HepG2 (cell line): Measurements from ENCODE around the gene NBEAL2. TPM values are rescaled to one million over a fixed set of nuclear protein-coding genes. Genes with fewer than 3 reads are reported as not detected.
A peak's percentile ranks its signal among the peaks of the same experiment; 100 is the strongest.

ENCODE experiments used
- ATAC-seq: fragments of 200-7000 bp; cut with Tn5 transposase; 3 replicates; pipeline ENCODE4 v1.9.1; 2020; ENCODE audit warnings: mild to moderate bottlenecking, moderate library complexity
- BruUV-seq: library from RNA; stranded (reverse); fragments of 400-500 nt; replicated peaks from 2 replicates; lab custom pipeline; 2021; lab: Mats Ljungman, UMichigan
- CTCF ChIA-PET: fragments of 300-600 bp; formaldehyde crosslinking; extraction: SDS; loops from one replicate; lab custom pipeline; 2021; ENCODE audit warnings: low total read pairs, inconsistent platforms, low intra/inter-chr PET ratio; lab: Yijun Ruan, JAX
- POLR2A ChIA-PET: fragments of 350-600 bp; sonication (Branson Sonifier 250); formaldehyde crosslinking; loops from one replicate; lab custom pipeline; 2020; ENCODE audit warnings: antibody characterized with exemption, inconsistent platforms; lab: Yijun Ruan, JAX
- DNase-seq: peaks from one replicate; pipeline ENCODE4 v3.0.0-alpha.2; 2015; ENCODE audit warnings: low spot score
- FAIRE-seq: peaks from 3 replicates; lab custom pipeline; 2011; peaks lifted over from hg19 to GRCh38; lab: Jason Lieb, UNC
- H2AFZ ChIP-seq: one replicate; pipeline ENCODE4 v1.6.1; 2011; ENCODE audit warnings: low read length, inconsistent platforms
- H3K27ac ChIP-seq: fragments of 300-600 bp; 3 replicates; pipeline ENCODE4 v1.8.0; 2011; ENCODE audit warnings: mixed run types, mild to moderate bottlenecking, mixed read lengths, low read length, inconsistent platforms; ENCODE audit not compliant: insufficient read depth; ENCODE audit errors: extremely low read length
- H3K27me3 ChIP-seq, 2 experiments: fragments of 200-600 bp in 1 of 2; 2 replicates in 1 of 2; 3 replicates in 1 of 2; pipeline versions ENCODE4 v1.6.0 to v1.8.0; 2011; ENCODE audit warnings: low read length in 2 of 2, mild to moderate bottlenecking in 2 of 2, moderate library complexity in 2 of 2, inconsistent platforms in 1 of 2; ENCODE audit not compliant: insufficient read depth in 2 of 2, control insufficient read depth in 1 of 2
- H3K36me3 ChIP-seq, 2 experiments: fragments of 200-600 bp in 1 of 2; replicated peaks in 1 of 2; 2 replicates in 1 of 2; 3 replicates in 1 of 2; pipeline versions ENCODE4 v1.5.1 to v1.8.0; 2011; ENCODE audit warnings: low read length in 2 of 2, inconsistent platforms in 1 of 2; ENCODE audit not compliant: insufficient read depth in 2 of 2, control insufficient read depth in 1 of 2
- H3K4me1 ChIP-seq: 2 replicates; pipeline ENCODE4 v1.5.1; 2012; ENCODE audit warnings: low read length, inconsistent platforms; ENCODE audit not compliant: insufficient read depth
- H3K4me2 ChIP-seq: 2 replicates; pipeline ENCODE4 v1.6.0; 2011; ENCODE audit warnings: low read depth, low read length, inconsistent platforms
- H3K4me3 ChIP-seq, 3 experiments: fragments of 200-600 bp in 1 of 3; sonication (generic), shearing (Covaris generic) in 1 of 3; replicated peaks in 1 of 3; 2 replicates each; pipeline ENCODE4 v1.5.1; 2011 to 2016; ENCODE audit warnings: low read length in 3 of 3, inconsistent platforms in 2 of 3, low read depth in 2 of 3, mild to moderate bottlenecking in 2 of 3, control low read depth in 1 of 3, mixed read lengths in 1 of 3; ENCODE audit not compliant: insufficient read depth in 1 of 3
- H3K79me2 ChIP-seq: one replicate; pipeline ENCODE4 v1.6.1; 2011; ENCODE audit warnings: low read length, inconsistent platforms; ENCODE audit not compliant: insufficient read depth
- H3K9ac ChIP-seq: 2 replicates; pipeline ENCODE4 v1.6.0; 2011; ENCODE audit warnings: mild to moderate bottlenecking, low read depth, low read length, inconsistent platforms; ENCODE audit not compliant: insufficient read depth
- H3K9me3 ChIP-seq: 2 replicates; pipeline ENCODE4 v1.5.1; 2012; ENCODE audit warnings: mild to moderate bottlenecking, low read length
- H4K20me1 ChIP-seq: 2 replicates; pipeline ENCODE4 v1.6.0; 2011; ENCODE audit warnings: inconsistent platforms, mild to moderate bottlenecking, low read length, moderate library complexity; ENCODE audit not compliant: insufficient read depth
- AKNA ChIP-seq: sonication (generic); formaldehyde crosslinking; IDR thresholded peaks from 2 replicates; pipeline ENCODE4 v1.4.0; 2020; ENCODE audit warnings: missing genetic modification reagents, borderline replicate concordance
- CHD4 ChIP-seq: fragments of 200-600 bp; sonication (generic); IDR thresholded peaks from 2 replicates; pipeline ENCODE4 v1.7.0; 2017; ENCODE audit warnings: mild to moderate bottlenecking, low read length, borderline replicate concordance
- EEA1 ChIP-seq: sonication (generic); formaldehyde crosslinking; IDR thresholded peaks from 2 replicates; pipeline ENCODE4 v1.5.1; 2020; ENCODE audit warnings: mild to moderate bottlenecking, missing genetic modification reagents, borderline replicate concordance
- HIVEP1 ChIP-seq: sonication (generic); formaldehyde crosslinking; IDR thresholded peaks from 2 replicates; pipeline ENCODE4 v1.4.0; 2020; ENCODE audit warnings: mild to moderate bottlenecking, missing genetic modification reagents
- HNF1A ChIP-seq, 2 experiments: sonication (generic) in 1 of 2; formaldehyde crosslinking in 1 of 2; IDR thresholded peaks; 2 replicates each; pipeline versions ENCODE4 v1.4.0 to v1.6.1; 2016 to 2020; ENCODE audit warnings: borderline replicate concordance in 1 of 2, low read depth in 1 of 2, mild to moderate bottlenecking in 1 of 2, missing genetic modification reagents in 1 of 2
- HNF4A ChIP-seq: sonication (generic); formaldehyde crosslinking; IDR thresholded peaks from 2 replicates; pipeline ENCODE4 v1.4.0; 2020; ENCODE audit warnings: missing genetic modification reagents
- ISL2 ChIP-seq: sonication (generic); formaldehyde crosslinking; IDR thresholded peaks from 2 replicates; pipeline ENCODE4 v1.5.0; 2020; ENCODE audit warnings: missing genetic modification reagents
- MEF2D ChIP-seq: sonication (generic); formaldehyde crosslinking; IDR thresholded peaks from 2 replicates; pipeline ENCODE4 v1.5.1; 2020; ENCODE audit warnings: mild to moderate bottlenecking, missing genetic modification reagents
- NPAS2 ChIP-seq: sonication (generic); formaldehyde crosslinking; IDR thresholded peaks from 2 replicates; pipeline ENCODE4 v1.8.0; 2022; ENCODE audit warnings: mild to moderate bottlenecking, missing genetic modification reagents, borderline replicate concordance
- RBM22 ChIP-seq: fragments of 200-400 bp; formaldehyde crosslinking; optimal IDR thresholded peaks from 2 replicates; pipeline ENCODE3; 2017; ENCODE audit warnings: mild to moderate bottlenecking, low read length, moderate library complexity
- SAFB2 ChIP-seq: sonication (generic); formaldehyde crosslinking; IDR thresholded peaks from 2 replicates; pipeline ENCODE4 v1.5.1; 2020; ENCODE audit warnings: missing genetic modification reagents, low read depth, mild to moderate bottlenecking, borderline replicate concordance
- ZNF367 ChIP-seq: sonication (generic); formaldehyde crosslinking; IDR thresholded peaks from 2 replicates; pipeline ENCODE4 v1.4.0; 2020; ENCODE audit warnings: missing genetic modification reagents, borderline replicate concordance
- ZNF567 ChIP-seq: sonication (generic); formaldehyde crosslinking; IDR thresholded peaks from 2 replicates; pipeline ENCODE4 v1.8.1; 2023; ENCODE audit warnings: mild to moderate bottlenecking, missing genetic modification reagents, borderline replicate concordance
- ZNF619 ChIP-seq: sonication (generic); formaldehyde crosslinking; IDR thresholded peaks from 2 replicates; pipeline ENCODE4 v1.4.0; 2020; ENCODE audit warnings: mild to moderate bottlenecking, missing genetic modification reagents
- ZSCAN20 ChIP-seq: sonication (generic); formaldehyde crosslinking; IDR thresholded peaks from 2 replicates; pipeline ENCODE4 v1.4.0; 2020; ENCODE audit warnings: missing genetic modification reagents, mild to moderate bottlenecking, borderline replicate concordance
- WGBS: methylation state at CpG from one replicate; pipeline ENCODE4 v1.1.6; 2017; ENCODE audit warnings: low lambda C conversion rate; 5-methylcytosine and 5-hydroxymethylcytosine counted together
- in situ Hi-C: cut with HindIII; loops from 2 replicates; pipeline ENCODE4 v1.10.0; 2017; ENCODE audit warnings: low pct_unique_long_range_greater_than_20kb; ENCODE audit not compliant: extremely low pct_ligation_motif_present
- intact Hi-C: fragments of 100-400 bp; cut with micrococcal nuclease; formaldehyde crosslinking; loops from one replicate; pipeline ENCODE4 v1.10.0; 2022; ENCODE audit not compliant: unreplicated experiment
- polyA plus RNA-seq, 8 experiments: library from polyadenylated mRNA; depleted of rRNA in 3 of 8; stranded (reverse) in 7 of 8; unstranded in 1 of 8; fragments of >200 nt; fragmentation: Illumina TruSeq in 4 of 8; extraction: Trizol in 4 of 8; gene quantifications; 2 replicates each; pipeline versions ENCODE4 v1.2.1 to v1.2.3, GENCODE V29; 2011 to 2016; ENCODE audit warnings: low read depth in 4 of 8, missing spikeins in 1 of 8, mixed read lengths in 1 of 8; ENCODE audit not compliant: insufficient read depth in 1 of 8
- total RNA-seq, 5 experiments: library from RNA; depleted of rRNA; stranded (reverse); fragments of >200 nt; fragmentation: Illumina TruSeq; extraction: Trizol; gene quantifications; 2 replicates each; pipeline ENCODE4 v1.2.3, GENCODE V29; 2016; ENCODE audit warnings: low read depth in 1 of 5

The NBEAL2 gene
- total and polyA plus RNA-seq, 2 of the 13 experiments (the other 11 are each of a cell fraction or from before 2014, with no cell fraction given): 9.7 to 12.4 TPM

GRCh38 chr3:46933261-46933660, 46.2 kb upstream of the NBEAL2 start:
- FAIRE-seq (no peak), DNase-seq (no peak), ATAC-seq (no peak)
- ChIA-PET CTCF (no interaction called here), POLR2A (interaction anchor here (0.9 to 2.1 kb wide), 6 partner anchors 10 to 46 kb away, joined by 3 to 6 read pairs (median 5); partner anchors contain the start of genes CCDC12 and NBEAL2)
- no peaks in the 10 kb centered on the region for H3K27me3 ChIP-seq
- BruUV-seq: no TSS peak
- H3K79me2 ChIP-seq: peaks cover 63% of the 10 kb centered on the region
- H2AFZ ChIP-seq: no peak overlapping the region
- intact Hi-C loops: no loop called here
- peaks cover 32% of the 10 kb centered on the region for H4K20me1 ChIP-seq
- H3K27ac ChIP-seq: no peak overlapping the region
- no peak overlapping the region for H3K4me3 ChIP-seq
- H3K4me2 ChIP-seq: no peak overlapping the region
- H3K9ac ChIP-seq: no peak overlapping the region
- in situ Hi-C loops: loop anchor here (5.0 kb wide), 1 partner anchor 49 kb away; no protein-coding TSS in a partner anchor
- no peak for TF ChIP-seq ZNF567 (CRISPR knock-in tag)
- TF ChIP-seq ZNF367 (CRISPR knock-in tag): no peak
- no peak for TF ChIP-seq HNF1A (IDR thresholded peaks at IDR 0.05; ENCODE audit: low read depth)
- TF ChIP-seq HNF1A (CRISPR knock-in tag; IDR thresholded peaks at IDR 0.05; ENCODE audit: borderline replicate concordance): no peak
- no peak for TF ChIP-seq HIVEP1 (CRISPR knock-in tag)
- no peak for TF ChIP-seq ISL2 (CRISPR knock-in tag)
- TF ChIP-seq ZNF619 (CRISPR knock-in tag): no peak
- no peak for TF ChIP-seq MEF2D (CRISPR knock-in tag)
- no peak for TF ChIP-seq ZSCAN20
- TF ChIP-seq RBM22: peak; percentile 25
- TF ChIP-seq HNF4A (CRISPR knock-in tag): 0 out of 2 replicates have a peak, but pooled peaks have one; percentile 5
- no peak for TF ChIP-seq AKNA (CRISPR knock-in tag)
- no peak for TF ChIP-seq CHD4
- no peak for TF ChIP-seq SAFB2
- no peak for TF ChIP-seq EEA1 (CRISPR knock-in tag)
- no peak for TF ChIP-seq NPAS2
- 74% methylated on average over 5 of the region's 6 CpGs for WGBS
- H3K36me3 ChIP-seq: peaks cover 13 to 52% of the 10 kb centered on the region in 2 experiments
- no peaks in the 10 kb centered on the region for H3K9me3 ChIP-seq
- H3K4me1 ChIP-seq: peaks cover 75% of the 10 kb centered on the region
